ENCODE measurements around the gene SSR2. TPM values are rescaled to one million over a fixed set of nuclear protein-coding genes. Genes with fewer than 3 reads are reported as not detected.

The SSR2 gene
- total RNA-seq, 2 experiments from 2014 or later = 148 to 150 TPM

DNA sequence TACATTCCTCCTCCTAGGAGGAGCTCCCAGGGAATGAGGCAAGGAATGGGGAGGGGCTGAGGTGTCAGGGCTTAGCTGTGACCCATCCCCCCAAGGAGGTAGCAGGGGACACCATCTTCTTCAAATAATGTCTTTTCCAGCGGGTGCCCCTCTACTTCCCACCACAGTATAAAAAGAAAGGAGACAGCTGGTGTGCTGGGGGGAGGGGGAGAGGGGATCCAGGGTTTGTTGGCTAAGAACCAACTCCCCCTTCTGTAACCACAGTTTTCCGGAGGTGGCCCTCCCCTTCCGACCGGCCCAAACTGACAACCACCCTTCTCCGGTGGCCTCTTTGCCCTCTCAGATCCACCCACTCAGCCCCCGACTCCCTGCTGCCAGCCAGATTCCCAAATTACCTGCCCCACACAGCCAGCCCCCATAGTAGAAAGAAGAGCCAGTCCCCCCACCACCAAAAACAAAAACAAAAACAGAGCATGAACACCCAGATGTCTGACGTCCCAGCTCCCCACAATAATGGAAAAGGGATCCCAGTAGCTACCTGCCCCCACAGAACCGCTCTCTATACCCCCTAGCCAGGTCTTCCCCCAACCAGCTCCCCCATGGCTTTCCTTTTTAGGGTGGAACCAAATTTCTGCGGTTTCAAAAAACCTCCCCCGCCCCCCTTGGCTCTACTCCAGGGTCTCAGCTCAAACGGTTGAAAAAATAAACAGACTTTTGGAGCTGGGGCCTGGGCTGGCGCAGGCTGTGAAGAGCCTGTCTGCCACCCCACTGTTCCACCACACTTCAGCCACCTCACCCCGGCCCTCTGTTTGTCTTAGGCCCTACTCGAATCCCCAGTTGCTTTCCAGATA lies 44.5 kb downstream of the SSR2 start:
- intact Hi-C loops (cut with micrococcal nuclease) = loop anchor here (2.0 kb wide), 1 partner anchor 29 kb away; no protein-coding TSS in a partner anchor
- DNase-seq (peak; percentile 89), ATAC-seq (peak; percentile 26)
- ChIA-PET POLR2A (interaction anchor here (1.1 to 7.5 kb wide), 13 partner anchors 7 to 116 kb away, joined by 3 to 128 read pairs (median 8); partner anchors contain the start of genes KHDC4, RXFP4 and SSR2), CTCF (interaction anchor here (0.7 to 11.1 kb wide), 10 partner anchors 9 to 185 kb away, joined by 3 to 121 read pairs (median 4); partner anchors contain the start of gene RXFP4)
- H3K4me3 Mint-ChIP-seq = peak overlapping the region; percentile 98
- H3K4me1 Mint-ChIP-seq (ENCODE audit: low read depth) = peaks cover 67% of the 10 kb centered on the region
- TF ChIP-seq, protein P1, sequence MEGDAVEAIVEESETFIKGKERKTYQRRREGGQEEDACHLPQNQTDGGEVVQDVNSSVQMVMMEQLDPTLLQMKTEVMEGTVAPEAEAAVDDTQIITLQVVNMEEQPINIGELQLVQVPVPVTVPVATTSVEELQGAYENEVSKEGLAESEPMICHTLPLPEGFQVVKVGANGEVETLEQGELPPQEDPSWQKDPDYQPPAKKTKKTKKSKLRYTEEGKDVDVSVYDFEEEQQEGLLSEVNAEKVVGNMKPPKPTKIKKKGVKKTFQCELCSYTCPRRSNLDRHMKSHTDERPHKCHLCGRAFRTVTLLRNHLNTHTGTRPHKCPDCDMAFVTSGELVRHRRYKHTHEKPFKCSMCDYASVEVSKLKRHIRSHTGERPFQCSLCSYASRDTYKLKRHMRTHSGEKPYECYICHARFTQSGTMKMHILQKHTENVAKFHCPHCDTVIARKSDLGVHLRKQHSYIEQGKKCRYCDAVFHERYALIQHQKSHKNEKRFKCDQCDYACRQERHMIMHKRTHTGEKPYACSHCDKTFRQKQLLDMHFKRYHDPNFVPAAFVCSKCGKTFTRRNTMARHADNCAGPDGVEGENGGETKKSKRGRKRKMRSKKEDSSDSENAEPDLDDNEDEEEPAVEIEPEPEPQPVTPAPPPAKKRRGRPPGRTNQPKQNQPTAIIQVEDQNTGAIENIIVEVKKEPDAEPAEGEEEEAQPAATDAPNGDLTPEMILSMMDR (IDR thresholded peaks at IDR 0.05) = no peak
- peaks cover 66% of the 10 kb centered on the region for H3K36me3 Mint-ChIP-seq (ENCODE audit: low read depth)
- H3K27me3 Mint-ChIP-seq = no peaks in the 10 kb centered on the region
- peak overlapping the region; percentile 94 for H3K27ac Mint-ChIP-seq
- H3K9me3 Mint-ChIP-seq = no peaks in the 10 kb centered on the region

GRCh38 chr1:155975375-155976061 lies 45.2 kb downstream of the SSR2 start:
- ATAC-seq (no peak), DNase-seq (no peak)
- peaks cover 67% of the 10 kb centered on the region for H3K4me1 Mint-ChIP-seq (ENCODE audit: low read depth)
- TF ChIP-seq, protein P1 (IDR thresholded peaks at IDR 0.05) = no peak
- POLR2A ChIA-PET = interaction anchor here (0.8 to 7.5 kb wide), 9 partner anchors 9 to 64 kb away, joined by 4 to 128 read pairs (median 8); partner anchors contain the start of genes KHDC4 and RXFP4
- peaks cover 70% of the 10 kb centered on the region for H3K36me3 Mint-ChIP-seq (ENCODE audit: low read depth)
- peak overlapping the region; percentile 94 for H3K27ac Mint-ChIP-seq
- no peaks in the 10 kb centered on the region for H3K9me3 Mint-ChIP-seq
- H3K4me3 Mint-ChIP-seq = peak overlapping the region; percentile 98
- intact Hi-C loops (cut with micrococcal nuclease) = loop anchor here (2.0 kb wide), 1 partner anchor 29 kb away; no protein-coding TSS in a partner anchor
- CTCF ChIA-PET = interaction anchor here (0.6 to 11.1 kb wide), 7 partner anchors 8 to 166 kb away, joined by 3 to 121 read pairs (median 5); partner anchors contain the start of gene RXFP4
- H3K27me3 Mint-ChIP-seq = no peaks in the 10 kb centered on the region

DNA sequence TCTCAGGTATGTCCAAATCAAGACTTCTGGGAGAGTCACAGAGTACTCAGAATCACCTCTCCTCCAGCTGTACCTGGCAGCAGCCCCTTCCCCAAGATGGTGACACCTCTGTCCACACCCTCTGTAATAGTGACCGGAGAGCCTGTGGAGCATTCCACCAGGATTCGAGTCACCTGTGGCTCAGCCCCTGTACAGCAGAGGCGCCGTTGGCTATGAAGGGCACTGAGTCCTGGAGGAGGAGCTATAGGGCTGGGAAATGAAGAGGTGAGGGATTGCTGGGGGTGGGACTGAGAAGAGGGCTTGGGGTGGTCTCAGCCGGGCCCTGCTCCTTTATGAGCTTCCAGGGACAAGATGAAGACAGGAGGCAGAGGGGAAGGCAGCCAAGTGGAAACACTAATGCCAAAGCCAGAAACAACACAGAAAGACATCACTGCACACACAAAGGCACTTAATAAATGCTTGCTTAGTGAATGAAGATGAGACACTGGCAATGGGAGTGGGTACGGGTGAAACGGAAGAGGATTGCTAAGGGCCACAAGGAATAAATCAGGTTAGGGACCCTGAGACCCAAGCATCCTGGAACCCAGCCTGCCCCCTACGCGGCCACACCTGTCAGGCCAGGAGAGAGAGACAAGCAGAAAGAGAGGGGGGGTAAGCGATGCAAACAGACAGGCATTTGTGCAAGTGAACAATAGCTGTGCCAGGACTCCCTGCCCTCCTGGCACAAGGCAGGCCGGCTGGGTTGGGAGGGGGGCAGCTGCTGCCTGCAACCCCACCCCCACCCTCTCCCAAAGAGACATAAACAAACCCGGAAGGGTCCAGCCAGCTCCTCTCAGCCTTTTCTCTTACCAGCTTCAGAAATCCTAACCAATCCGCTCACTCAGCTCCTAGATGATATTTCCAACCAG lies 46.3 kb downstream of the SSR2 start:
- H3K4me3 Mint-ChIP-seq = peak overlapping the region; percentile 98
- ChIA-PET CTCF (interaction anchor here (0.6 to 11.1 kb wide), 7 partner anchors 9 to 167 kb away, joined by 3 to 121 read pairs (median 5); partner anchors contain the start of genes KHDC4 and RXFP4), POLR2A (interaction anchor here (0.6 to 7.5 kb wide), 6 partner anchors 12 to 156 kb away, joined by 3 to 128 read pairs (median 23); partner anchors contain the start of genes KHDC4 and RXFP4)
- ATAC-seq (no peak), DNase-seq (no peak)
- H3K4me1 Mint-ChIP-seq (ENCODE audit: low read depth) = peaks cover 68% of the 10 kb centered on the region
- H3K9me3 Mint-ChIP-seq = no peaks in the 10 kb centered on the region
- H3K27ac Mint-ChIP-seq = peak overlapping the region; percentile 94
- H3K36me3 Mint-ChIP-seq (ENCODE audit: low read depth) = peaks cover 73% of the 10 kb centered on the region
- TF ChIP-seq, protein P1 (IDR thresholded peaks at IDR 0.05) = no peak
- intact Hi-C loops (cut with micrococcal nuclease) = no loop called here
- no peaks in the 10 kb centered on the region for H3K27me3 Mint-ChIP-seq

DNA sequence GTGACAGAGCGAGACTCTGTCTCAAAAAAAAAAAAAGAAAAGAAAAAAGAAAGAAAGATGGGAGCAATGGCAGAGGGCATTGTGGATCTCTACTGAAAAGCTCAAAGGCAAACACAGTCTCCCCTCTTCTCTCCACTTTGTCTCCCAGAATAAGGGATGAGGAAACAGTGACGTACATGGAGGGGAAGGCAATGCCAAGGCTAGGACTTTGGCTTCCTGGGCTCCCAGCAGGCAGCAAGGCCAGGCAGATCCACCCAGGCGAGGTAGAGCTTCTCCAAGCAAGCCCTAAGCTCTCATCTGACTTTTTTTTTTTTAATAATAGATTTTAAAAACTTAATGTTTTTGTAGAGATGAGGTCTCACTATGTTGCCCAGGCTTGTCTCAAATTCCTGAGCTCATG lies 47.0 kb downstream of the SSR2 start:
- Mint-ChIP-seq H3K9me3 (no peaks in the 10 kb centered on the region), H3K4me1 (ENCODE audit: low read depth) (peaks cover 74% of the 10 kb centered on the region), H3K27me3 (no peaks in the 10 kb centered on the region), H3K4me3 (no peak overlapping the region), H3K27ac (peak overlapping the region; percentile 83), H3K36me3 (ENCODE audit: low read depth) (peaks cover 78% of the 10 kb centered on the region)
- intact Hi-C loops (cut with micrococcal nuclease) = no loop called here
- TF ChIP-seq, protein P1 (IDR thresholded peaks at IDR 0.05) = no peak
- no peak for DNase-seq
- ChIA-PET POLR2A (interaction anchor here (0.6 to 8.2 kb wide), 6 partner anchors 12 to 48 kb away, joined by 3 to 54 read pairs (median 10); partner anchors contain the start of genes KHDC4 and SSR2), CTCF (interaction anchor here (1.1 to 1.6 kb wide), 4 partner anchors 15 to 39 kb away, joined by 3 to 5 read pairs (median 4); partner anchors contain the start of gene KHDC4)
- no peak for ATAC-seq

Measured in activated CD8-positive, alpha-beta T cell treated with anti-CD3 and anti-CD28 coated beads for 36 hours (primary cell).